ENCODE data around the gene C16orf86. TPM values are rescaled to one million over a fixed set of nuclear protein-coding genes. Genes with fewer than 3 reads are reported as not detected.
A peak's percentile ranks its signal among the peaks of the same experiment; 100 is the strongest.

Gene C16orf86
- total and polyA plus RNA-seq, 8 donors: 3.2 to 83.0 (median 3.5) TPM; not detected in 3

GRCh38 chr16:67636713-67637112 lies 29.9 kb upstream of the C16orf86 start:
- Histone ChIP-seq H3K4me1 (peaks cover 0 to 7% (median 5%) of the 10 kb centered on the region in 4 donors), H3K9me3 (no peaks in the 10 kb centered on the region), H3K27me3 (no peaks in the 10 kb centered on the region), H3K4me3 (no peak overlapping the region), H3K27ac (no peak overlapping the region), H3K36me3 (peaks cover 35 to 86% (median 85%) of the 10 kb centered on the region in 4 donors)
- DNase-seq: no peak
- no peak for TF ChIP-seq POLR2A (IDR thresholded peaks at IDR 0.05)
- TF ChIP-seq CTCF (IDR thresholded peaks at IDR 0.05): no peak
- no peak for TF ChIP-seq EP300 (IDR thresholded peaks at IDR 0.05)
- TF ChIP-seq POLR2AphosphoS5 (IDR thresholded peaks at IDR 0.05): no peak
- 94 to 96% (median 94%) methylated on average over 8 of the region's 8 CpGs for WGBS, 5 donors
- intact Hi-C loops (cut with DNase I; ENCODE audit: low total_unique reads): no loop called here

GRCh38 chr16:67637625-67638024 lies 29.0 kb upstream of the C16orf86 start:
- TF ChIP-seq POLR2AphosphoS5 (IDR thresholded peaks at IDR 0.05) (no peak), POLR2A (IDR thresholded peaks at IDR 0.05) (no peak), EP300 (IDR thresholded peaks at IDR 0.05) (no peak), CTCF (IDR thresholded peaks at IDR 0.05) (no peak)
- H3K27me3 ChIP-seq: no peaks in the 10 kb centered on the region
- no peak overlapping the region for H3K27ac ChIP-seq
- WGBS, 5 donors: 88 to 94% (median 93%) methylated on average over 12 of the region's 12 CpGs
- H3K36me3 ChIP-seq: peaks cover 31 to 77% (median 76%) of the 10 kb centered on the region in 4 donors
- peaks cover 0 to 16% (median 13%) of the 10 kb centered on the region in 4 donors for H3K4me1 ChIP-seq
- no peak overlapping the region for H3K4me3 ChIP-seq
- DNase-seq: no peak
- no peaks in the 10 kb centered on the region for H3K9me3 ChIP-seq
- intact Hi-C loops (cut with DNase I; ENCODE audit: low total_unique reads): no loop called here

- 31 to 41% (median 34%) methylated on average over 10 of the region's 10 CpGs for WGBS, 5 donors
- TF ChIP-seq POLR2A (IDR thresholded peaks at IDR 0.05): no peak
- TF ChIP-seq POLR2AphosphoS5 (IDR thresholded peaks at IDR 0.05): peak in 1 of 3 donors; percentile 31
- intact Hi-C loops (cut with DNase I; ENCODE audit: low total_unique reads): loop anchor here (5.0 kb wide), 2 partner anchors 95 to 125 kb away; no protein-coding TSS in a partner anchor
- peak; percentile 59 to 75 for DNase-seq
- Histone ChIP-seq H3K36me3 (peaks cover 11 to 34% (median 32%) of the 10 kb centered on the region in 4 donors), H3K27me3 (peaks cover 3 to 33% (median 25%) of the 10 kb centered on the region in 3 donors), H3K9me3 (no peaks in the 10 kb centered on the region), H3K4me3 (no peak overlapping the region), H3K27ac (peak overlapping the region in 4 of 5 donors; percentile 5 to 41 (median 24)), H3K4me1 (peaks cover 8 to 39% (median 26%) of the 10 kb centered on the region in 4 donors)
Observed at GRCh38 chr16:67641779-67642708, 24.6 kb upstream of the C16orf86 start.

- peak in 1 of 2 donors; percentile 5 for DNase-seq
- Histone ChIP-seq H3K36me3 (peaks cover 3 to 14% (median 12%) of the 10 kb centered on the region in 4 donors), H3K4me3 (no peak overlapping the region), H3K27me3 (peaks cover 14 to 53% (median 45%) of the 10 kb centered on the region in 3 donors), H3K9me3 (no peaks in the 10 kb centered on the region), H3K27ac (no peak overlapping the region), H3K4me1 (peaks cover 12 to 50% (median 31%) of the 10 kb centered on the region in 4 donors)
- TF ChIP-seq CTCF (IDR thresholded peaks at IDR 0.05): no peak
- no peak for TF ChIP-seq POLR2A (IDR thresholded peaks at IDR 0.05)
- TF ChIP-seq POLR2AphosphoS5 (IDR thresholded peaks at IDR 0.05): no peak
- intact Hi-C loops (cut with DNase I; ENCODE audit: low total_unique reads): loop anchor here (5.0 kb wide), 2 partner anchors 97 to 127 kb away; no protein-coding TSS in a partner anchor
- 90 to 93% (median 91%) methylated on average over 9 of the region's 9 CpGs for WGBS, 5 donors
Observed at GRCh38 chr16:67644038-67644437, 22.6 kb upstream of the C16orf86 start.

Measured in stomach (tissue), 9 donors.